HG03108 (cell line): ENCODE measurements around the gene ST3GAL3.

Experiments
- ATAC-seq: cut with Tn5 transposase; IDR thresholded peaks from one replicate; pipeline ENCODE4 v1.9.1; 2021; ENCODE audit warnings: moderate library complexity; ENCODE audit not compliant: unreplicated experiment

Gene ST3GAL3

GRCh38 chr1:43935711-43936427, 228.5 kb downstream of the ST3GAL3 start:
- ATAC-seq: no peak

DNA sequence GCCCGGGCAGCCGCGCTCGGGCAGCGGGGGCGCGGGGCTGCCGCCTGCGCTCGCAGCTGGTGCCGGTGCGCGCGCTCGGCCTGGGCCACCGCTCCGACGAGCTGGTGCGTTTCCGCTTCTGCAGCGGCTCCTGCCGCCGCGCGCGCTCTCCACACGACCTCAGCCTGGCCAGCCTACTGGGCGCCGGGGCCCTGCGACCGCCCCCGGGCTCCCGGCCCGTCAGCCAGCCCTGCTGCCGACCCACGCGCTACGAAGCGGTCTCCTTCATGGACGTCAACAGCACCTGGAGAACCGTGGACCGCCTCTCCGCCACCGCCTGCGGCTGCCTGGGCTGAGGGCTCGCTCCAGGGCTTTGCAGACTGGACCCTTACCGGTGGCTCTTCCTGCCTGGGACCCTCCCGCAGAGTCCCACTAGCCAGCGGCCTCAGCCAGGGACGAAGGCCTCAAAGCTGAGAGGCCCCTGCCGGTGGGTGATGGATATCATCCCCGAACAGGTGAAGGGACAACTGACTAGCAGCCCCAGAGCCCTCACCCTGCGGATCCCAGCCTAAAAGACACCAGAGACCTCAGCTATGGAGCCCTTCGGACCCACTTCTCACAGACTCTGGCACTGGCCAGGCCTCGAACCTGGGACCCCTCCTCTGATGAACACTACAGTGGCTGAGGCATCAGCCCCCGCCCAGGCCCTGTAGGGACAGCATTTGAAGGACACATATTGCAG, 229.3 kb downstream of the ST3GAL3 start:
- no peak for ATAC-seq

DNA sequence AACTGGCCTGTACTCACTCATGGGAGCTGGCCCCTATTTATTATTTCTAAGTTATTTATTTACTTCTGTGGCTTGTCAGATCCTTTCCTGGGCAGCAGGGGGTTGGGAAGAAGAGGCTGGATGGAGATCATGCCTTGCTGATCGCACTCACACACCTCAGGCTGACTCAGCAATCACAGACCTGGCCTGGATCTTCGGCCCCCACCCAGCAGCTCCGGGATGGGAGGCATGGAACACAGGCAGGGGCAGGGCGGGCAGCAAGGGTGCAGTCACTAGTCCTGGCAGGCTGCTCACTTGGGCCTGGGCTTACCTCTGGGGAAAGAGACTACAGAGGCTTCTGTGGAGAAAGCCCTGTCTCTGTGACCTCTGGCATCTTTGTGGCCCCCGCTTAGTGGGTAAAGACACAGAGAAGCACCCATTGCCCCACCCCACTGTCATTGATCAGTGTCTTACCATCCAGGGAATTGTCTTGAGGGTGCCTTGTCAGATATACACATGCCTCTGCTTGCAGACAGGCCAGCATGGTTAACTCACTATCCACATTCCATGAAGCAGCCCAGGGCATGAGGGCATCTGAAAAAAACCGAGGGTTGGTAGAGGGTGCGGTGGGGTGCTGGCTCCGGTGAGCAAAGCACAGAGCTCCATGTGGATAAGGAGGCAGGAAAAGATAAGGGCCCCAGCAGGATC, 230.0 kb downstream of the ST3GAL3 start:
- ATAC-seq: no peak

- ATAC-seq: no peak
Observed at GRCh38 chr1:43938383-43938782, 231.0 kb downstream of the ST3GAL3 start.

- ATAC-seq: no peak
Observed at GRCh38 chr1:43938892-43939587, 231.7 kb downstream of the ST3GAL3 start.

- ATAC-seq: no peak
Observed at GRCh38 chr1:43942411-43942810, 235.1 kb downstream of the ST3GAL3 start.

DNA sequence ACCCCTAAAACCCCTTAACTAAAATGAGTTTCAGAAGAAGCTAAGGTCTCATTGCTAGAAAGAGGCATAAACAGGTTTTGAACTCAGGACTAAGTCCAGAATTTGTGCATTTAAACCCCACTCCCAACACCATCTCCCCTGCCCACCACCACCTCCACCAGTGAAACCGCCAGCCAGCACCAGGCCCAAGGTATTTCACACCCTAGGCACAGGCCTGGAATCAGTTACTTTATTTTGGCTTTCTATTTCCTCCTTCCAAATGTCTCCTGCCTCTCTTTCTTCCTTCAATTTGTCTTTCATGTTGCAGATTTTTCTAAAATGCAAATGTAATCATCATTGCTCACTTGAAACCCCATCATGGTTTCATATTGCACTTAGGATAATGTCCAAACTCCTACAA, 237.5 kb downstream of the ST3GAL3 start:
- ATAC-seq: no peak

GRCh38 chr1:43945674-43946235, 238.4 kb downstream of the ST3GAL3 start:
- ATAC-seq: no peak

- ATAC-seq: peak; percentile 94
Observed at GRCh38 chr1:43946236-43947060, 239.1 kb downstream of the ST3GAL3 start, which contains the start of gene IPO13. IPO13 (plus strand) TSS chr1:43946950; CDS start chr1:43947601, 651 bp downstream.

DNA sequence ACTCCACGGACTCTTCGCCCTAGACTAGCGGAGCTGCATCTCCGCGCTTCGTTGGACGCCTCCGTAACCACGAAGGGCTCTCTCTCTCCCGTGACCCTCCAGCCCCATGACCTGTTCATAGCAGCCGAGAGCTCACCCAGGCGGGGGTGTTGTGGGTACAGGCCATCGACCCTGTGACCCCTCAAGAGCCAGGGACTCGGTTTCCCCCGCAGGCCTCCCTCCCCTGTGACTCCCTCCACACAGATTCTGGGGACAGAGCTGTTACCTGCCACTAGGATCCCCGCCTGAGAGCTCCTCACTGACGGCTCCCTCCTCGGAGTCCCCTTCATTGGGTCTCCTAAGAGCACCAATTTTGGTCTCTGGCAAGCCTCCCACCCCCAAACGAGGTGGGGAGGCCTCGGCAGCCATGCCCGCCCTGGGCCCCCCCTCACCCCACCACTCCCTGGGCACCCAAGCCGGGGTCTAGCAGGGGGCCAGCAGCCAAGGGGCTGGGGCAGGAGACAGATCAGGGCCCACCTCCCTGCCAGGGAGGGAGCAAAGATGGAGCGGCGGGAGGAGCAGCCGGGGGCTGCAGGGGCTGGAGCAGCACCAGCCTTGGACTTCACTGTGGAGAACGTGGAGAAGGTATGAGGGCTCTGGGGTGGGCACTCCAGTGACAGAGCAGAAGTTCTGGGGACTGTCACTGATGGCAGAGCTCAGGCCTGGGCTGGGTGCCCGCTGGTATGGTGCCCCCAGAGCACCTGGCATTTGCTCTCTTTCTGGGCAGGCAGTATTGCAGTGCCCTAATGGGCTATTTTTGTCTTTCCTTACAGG, 239.9 kb downstream of the ST3GAL3 start:
- no peak for ATAC-seq

GRCh38 chr1:43947874-43948437, 240.6 kb downstream of the ST3GAL3 start:
- no peak for ATAC-seq

DNA sequence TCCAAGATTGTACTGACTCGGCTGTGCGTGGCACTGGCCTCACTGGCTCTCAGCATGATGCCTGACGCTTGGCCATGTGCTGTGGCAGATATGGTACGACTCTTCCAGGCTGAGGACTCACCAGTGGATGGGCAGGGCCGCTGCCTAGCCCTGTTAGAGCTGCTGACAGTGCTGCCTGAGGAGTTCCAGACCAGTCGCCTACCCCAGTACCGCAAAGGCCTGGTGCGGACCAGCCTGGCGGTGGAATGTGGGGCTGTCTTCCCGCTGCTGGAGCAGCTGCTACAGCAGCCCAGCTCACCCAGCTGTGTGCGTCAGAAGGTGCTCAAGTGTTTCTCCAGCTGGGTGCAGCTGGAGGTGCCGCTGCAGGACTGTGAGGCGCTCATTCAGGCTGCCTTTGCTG, 242.3 kb downstream of the ST3GAL3 start:
- no peak for ATAC-seq

- ATAC-seq: no peak
Observed at GRCh38 chr1:43951021-43951985, 244.0 kb downstream of the ST3GAL3 start.

DNA sequence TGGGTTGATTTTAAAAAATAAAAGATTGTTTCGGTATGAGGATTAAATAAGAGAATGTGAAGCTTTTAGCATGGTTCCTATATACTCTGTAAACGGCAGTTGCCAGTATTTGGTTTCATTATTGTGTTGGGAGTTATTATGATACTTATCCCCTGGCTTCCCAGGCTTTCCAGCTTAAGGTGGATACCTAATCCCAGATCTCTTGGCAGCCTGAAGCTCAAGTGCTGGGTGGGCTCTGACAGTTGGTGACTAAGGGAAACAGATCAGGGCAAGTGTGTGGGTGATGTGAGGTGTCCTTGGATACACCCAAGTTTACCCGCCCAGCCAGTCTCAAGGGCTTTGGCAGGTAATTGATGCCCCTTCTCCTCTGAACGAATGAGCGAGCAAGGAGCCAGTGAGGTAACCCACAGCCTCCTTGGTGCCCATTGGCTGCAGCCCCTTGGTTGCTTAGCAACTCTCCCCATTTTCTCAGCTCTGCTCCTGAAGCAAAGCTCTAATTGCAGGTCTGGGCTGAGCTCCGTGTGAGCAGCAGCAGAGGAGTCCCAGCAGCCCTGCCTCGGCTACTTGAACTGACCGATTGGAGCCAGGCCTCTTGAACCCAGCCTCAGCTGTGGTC, 245.5 kb downstream of the ST3GAL3 start:
- no peak for ATAC-seq

DNA sequence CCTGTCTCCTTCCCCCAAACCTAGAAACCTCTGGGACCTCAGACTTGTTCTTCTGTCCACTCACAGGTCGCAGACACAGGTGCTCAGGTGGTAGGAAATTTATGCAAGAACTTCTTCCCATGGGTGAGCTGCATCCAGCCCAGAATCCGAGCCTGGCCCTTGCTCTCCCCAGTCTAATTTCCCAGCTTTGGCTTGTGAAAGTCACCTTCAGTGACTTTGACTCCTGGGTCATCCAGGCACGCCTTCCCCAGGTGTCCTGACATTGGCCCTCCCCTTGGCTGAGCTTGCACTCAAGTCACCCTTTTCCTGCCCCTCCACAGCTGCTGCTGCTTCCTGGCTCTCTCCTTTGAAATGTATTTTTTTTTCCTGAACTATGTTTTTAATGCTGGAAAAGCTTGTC, 246.0 kb downstream of the ST3GAL3 start:
- no peak for ATAC-seq

DNA sequence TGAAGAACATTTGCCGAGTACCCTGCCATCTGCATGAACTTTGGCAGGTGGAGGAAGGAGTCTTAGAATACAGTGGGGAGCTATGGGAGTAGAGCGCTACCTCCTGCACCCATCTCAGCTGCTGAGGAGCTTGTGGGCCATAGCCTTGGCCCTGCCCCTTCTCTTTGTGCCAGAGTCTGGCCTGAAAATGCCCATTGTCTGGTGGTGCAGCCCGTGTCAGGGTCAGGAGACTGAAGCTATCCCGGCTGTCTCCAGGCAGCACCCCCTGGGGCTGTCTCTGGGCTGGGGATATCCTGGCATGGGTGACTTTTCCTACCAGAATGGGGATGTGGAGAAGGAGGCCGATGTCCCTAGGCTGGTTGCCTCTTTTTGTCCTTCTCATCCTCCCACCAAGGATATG, 246.7 kb downstream of the ST3GAL3 start:
- ATAC-seq: no peak

GRCh38 chr1:43956234-43956633, 248.9 kb downstream of the ST3GAL3 start:
- ATAC-seq: no peak
